DMS114 treated with DMSO at 0.1 percent for 48 hours (cell line): ENCODE measurements around the gene CEP112.

ENCODE experiments used
- DNase-seq: peaks from one replicate; lab custom pipeline; 2025; ENCODE audit not compliant: unreplicated experiment; lab: John Stamatoyannopoulos, UW

CEP112 gene

DNA sequence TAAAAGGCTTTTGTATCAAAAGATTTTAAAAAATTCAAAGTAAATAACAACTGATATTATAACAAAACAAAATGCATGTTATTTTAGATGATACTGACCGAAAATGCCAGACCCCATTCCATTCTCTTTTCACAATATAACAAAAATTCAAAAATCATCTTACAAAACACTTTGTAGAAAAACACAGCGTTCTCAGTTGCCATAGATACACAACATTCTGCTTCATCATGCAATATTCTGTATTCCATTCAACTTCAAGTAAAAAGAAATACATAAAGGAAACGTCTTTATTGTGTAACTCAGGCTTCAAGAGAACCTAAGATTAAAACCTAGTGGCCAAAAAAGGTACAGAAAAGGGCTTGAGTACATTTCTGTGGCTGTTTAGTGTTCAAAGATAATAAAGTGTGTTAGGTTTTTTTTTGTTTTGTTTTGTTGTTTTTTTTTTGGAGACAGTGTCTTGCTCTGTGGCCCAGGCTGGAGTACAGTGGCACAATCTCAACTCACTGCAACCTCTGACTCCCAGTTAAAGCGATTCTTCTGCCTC is 250.5 kb downstream of the CEP112 start:
- no peak for DNase-seq

DNA sequence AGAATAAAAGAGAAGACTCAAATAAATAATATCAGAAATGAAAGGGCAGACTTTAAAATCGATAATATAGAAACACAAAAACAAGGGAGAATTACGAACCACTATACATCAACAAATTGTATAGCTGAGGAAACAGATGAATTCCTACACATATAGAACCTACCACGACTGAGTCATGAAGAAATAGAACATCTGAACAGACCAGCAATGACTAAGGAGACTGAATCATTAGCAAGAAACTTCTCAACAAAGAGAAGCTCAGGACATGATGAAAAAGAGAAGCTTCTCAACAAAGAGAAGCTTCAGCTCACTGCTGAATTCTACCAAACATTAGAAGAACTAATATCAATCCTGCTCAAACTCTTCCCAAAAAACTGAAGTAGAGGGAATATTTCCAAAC is 255.9 kb downstream of the CEP112 start:
- no peak for DNase-seq

DNA sequence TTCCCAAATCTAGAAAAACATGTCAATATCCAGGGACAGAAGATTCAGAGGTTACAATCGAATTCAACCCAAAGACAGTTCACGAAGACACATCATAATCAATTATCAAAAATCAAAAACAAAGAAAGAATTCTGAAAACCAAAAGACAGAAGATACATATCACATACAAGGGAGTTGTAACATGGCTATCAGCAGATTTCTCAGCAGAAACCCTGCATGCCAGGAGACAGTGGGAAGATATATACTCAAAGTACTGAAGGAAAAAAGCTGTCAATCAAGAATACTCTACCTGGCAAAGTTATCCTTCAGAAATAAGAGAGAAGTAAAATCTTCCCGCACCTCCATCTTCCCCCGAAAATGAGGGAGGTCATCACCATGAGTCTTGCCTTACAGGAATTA is 258.6 kb downstream of the CEP112 start:
- no peak for DNase-seq

DNA sequence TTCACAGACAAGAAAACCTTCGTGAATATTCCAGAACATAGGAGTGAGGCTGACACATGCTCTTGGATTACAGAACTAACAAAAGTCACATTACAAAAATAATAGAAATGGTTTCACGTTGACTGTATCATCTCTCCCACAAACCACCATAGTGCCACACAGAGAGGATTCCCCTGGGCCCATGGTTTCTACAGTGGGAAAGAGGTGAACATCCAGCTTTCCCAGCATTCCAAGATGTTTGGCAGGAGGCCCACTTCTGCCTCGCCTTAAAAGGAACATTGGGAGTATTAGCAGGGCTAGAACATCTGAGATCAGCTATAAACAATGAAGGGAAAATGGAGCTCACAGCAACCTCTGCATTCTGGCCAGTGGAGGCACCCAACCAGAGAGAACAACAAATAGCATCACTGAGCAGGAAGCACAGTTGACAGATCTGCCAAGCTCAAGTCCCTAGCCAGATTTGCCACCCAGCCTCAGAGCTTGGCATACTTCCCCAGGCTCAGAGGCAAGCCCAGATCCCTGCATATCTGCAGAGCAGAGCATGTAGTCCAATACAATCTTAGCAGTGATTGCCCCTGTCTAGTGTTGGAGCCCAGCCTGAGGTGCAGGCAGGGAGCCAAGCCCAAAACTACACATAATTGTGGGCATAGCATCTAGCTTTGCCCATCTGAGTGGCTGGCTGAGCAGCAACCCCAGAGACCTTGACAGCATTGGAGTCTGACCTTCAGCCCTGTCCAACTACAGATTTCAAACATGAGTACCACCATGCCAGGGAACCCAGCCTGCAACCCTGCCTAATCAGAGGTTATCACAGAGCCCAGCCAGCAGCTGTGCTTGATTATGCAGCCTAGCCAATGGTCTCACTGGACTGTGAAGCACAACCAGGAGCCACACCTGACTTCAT is 260.4 kb downstream of the CEP112 start:
- DNase-seq = no peak

DNA sequence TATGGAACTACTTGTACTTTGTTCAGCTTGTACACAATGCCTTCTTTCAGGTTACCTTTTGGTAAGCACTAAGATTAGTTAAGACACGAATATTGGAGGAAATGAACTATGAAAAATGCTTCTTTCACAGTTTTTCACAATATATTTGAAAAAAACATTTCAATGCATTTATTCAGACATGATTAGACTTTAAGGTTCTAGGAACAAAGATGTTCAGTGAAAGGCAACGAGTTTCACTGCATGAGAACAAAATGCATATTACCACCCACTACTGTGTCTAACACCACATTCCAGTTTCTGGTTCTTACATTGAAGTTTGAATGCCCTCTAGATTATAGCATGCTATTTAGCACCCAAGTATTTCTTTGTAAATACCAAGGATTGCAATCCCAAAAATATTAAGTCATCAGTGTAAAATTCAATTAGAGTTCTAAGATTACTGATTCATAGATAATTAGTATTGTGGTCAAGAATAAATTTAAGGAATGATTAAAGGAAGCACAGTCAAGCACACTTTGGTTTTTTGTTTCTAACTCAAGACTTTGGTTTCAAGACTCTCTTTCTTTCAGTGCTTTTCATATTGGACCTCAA is 261.7 kb downstream of the CEP112 start:
- no peak for DNase-seq

DNA sequence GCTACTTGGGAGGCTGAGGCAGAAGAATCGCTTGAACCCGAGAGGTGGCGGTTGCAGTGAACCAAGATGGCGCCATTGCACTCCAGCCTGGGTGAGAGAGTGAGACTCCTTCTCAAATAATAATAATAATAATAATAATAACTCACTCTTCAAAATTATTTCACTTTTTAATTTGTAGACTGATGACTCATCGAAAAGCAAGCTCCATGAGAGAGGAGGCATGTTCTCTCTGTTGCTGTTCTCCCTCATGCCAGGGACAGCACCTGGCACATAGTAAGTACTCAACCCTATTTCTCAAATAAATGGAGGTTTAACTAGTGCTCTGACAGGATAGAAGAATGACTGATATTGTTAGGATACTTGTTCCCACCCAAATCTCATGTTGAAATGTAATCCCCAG is 265.3 kb downstream of the CEP112 start:
- no peak for DNase-seq

DNA sequence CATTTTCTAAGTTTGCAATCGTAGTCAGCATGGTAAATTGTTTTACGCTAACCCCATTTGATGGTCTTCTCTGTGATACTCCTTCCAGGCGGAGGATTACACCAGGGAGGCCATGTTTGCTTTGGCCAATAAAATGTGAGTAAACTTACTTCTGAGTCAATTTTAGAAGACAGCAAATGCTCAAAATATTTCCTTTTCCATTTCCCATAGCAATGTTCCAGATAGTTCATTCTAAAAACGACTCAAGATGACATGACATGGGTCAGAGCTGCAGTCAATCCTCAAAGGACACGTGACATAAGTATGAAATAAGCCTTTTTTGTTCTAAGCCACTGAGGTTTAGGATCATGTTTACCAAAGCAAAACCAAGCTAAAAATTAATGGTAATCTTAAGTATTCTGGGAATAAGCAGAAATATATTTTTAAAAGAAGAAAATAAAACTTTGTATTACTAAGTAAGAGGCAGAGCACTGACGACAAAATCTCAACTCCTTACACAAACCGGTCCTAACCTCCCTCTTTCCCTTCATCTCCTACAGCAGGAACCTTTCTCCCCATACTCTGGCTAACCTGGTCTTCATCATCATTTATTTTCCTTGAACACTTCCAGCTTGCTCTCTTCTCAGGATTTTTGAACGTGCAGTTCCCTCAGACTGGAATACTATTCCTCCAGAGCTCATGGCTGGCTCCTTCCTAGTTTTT is 266.2 kb downstream of the CEP112 start:
- DNase-seq = no peak

DNA sequence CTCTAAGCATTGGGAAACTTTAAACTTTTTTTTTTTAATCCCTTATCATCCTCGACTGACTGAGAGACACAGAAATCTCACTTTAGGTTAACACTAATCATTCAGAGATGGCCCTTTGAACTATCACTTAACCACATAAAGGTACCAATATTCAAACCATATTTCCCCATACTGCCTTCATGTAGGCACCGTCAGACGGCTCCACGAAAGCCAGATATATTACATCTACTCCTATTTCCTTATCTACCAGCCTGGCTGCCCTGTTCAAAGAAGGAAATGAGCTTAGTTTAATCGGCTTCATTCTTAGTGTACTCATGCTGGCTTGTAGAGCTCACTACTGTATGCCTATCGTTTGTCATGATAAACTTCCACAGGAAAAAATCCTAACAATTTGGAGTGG is 270.9 kb downstream of the CEP112 start:
- DNase-seq = no peak

DNA sequence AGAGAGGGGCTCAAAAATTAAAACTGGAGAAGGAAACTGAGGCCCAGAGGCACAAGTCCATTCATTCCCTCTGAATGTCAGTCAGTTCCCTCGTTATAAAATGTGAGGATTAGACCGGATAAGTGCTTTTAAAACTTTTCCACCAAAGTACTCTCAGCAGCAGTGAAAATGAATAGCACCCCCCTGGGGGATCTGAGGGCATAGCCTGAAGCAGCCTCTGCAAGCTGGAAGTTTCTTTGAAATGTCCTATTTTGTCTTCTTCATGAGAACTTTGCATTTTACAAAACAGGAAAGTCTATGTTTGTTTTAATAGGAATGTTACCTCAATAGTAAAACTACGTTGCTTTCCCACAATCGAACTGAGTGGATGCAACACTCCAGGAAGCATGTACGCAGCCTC is 273.0 kb downstream of the CEP112 start:
- DNase-seq = no peak

DNA sequence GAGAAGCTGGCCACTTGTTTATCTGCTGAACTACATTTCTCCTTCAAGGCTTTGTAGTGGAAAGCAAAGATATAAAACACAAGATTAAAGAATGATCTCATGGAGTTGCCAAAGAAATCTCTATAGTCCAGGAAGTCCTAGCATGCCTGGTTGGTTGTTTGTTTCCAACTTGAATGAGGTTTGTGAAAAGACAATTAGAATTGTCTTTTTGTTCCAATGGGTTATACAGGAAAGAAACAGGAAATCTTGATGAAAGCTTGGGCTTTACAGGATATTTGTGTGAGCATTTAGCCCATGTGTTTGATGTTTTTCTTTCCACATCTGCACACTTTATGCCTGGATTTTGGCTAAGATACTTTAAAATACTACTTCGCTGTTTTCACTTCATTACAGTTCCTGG is 273.4 kb downstream of the CEP112 start:
- DNase-seq = no peak

DNA sequence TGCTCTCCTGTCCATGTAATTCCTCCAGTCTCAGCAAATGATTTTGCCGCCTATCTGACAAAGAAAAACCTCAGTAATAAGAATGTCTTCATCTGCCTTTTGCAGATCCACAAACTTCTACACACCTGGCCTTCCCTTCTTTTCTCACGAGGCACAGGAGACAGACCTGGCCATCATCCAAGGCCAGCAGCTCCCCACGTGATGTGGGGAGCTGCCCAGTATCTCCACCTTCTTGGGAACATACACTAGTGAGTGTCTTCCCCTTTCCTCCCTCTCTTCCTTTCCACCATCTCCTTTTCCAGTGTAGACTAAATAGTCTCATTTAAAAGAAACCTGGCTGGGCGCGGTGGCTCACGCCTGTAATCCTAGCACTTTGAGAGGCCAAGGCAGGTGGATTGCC is 274.4 kb downstream of the CEP112 start:
- no peak for DNase-seq

DNA sequence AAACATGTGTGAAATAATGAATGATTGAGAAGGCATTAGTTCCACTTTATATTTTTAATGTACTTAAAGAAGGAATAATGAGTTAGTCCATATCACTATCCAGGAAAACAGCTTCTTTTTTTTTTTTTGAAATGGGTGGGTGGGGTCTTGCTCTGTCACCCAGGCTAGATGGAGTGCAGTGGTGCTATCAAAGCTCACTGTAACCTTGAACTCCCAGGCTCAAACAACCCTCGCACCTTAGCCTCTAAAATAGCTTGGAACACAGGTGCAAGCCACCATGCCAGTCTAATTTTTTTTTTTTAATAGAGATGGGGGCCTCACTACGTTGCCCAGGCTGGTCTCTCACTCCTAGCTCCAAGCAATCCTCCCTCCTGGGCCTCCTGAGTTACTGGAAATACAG is 275.5 kb downstream of the CEP112 start:
- no peak for DNase-seq

DNA sequence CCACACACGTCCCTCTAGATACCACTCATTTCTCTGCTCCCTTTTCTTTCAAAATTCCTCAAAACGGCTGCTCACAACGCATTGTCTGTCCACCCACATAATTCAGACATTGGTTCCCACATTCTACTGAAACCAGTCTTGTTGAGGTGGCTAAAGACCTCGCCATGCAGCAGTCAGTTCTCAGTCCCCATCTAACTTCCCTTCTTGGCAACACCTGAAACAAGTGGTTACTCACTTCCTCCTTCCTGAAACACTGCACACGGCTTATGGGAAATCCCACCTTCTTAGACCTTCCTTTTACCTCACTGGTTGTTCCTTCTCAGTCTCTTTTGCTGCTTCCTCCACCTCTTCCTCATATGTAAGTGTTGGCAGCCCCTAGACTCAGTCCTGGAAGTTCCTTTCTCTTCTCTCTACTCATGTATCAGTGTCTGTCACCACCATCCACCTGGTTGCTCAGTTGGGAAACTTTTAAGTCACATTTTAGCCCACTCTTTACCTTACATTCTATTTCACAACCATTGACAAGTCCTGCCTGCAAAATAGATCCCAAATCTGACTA is 277.1 kb downstream of the CEP112 start:
- DNase-seq = no peak

DNA sequence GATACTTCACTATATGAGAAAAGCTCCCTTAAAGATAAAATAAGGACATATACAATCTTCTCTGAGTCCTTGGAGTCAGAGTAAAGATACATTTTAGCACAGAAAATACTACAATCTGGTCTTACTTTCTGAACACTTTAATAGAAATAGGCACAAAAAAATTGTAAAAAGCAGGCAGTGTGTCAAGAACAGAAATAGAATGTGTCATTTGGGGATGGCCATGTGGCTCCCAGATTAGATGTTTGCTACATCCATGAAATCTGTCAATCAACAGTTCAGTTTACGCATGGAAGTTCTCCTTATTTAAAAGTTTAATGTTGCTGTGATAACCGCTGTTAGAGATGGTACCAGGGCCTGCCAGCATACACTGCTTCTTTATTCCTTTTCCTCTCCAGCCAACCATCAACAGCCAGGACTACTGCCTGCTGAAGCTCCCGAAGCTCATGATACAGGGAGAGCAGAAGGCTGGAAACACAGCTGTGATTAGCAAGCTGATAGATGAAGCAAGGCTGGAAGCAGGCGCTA is 278.5 kb downstream of the CEP112 start:
- no peak for DNase-seq

DNA sequence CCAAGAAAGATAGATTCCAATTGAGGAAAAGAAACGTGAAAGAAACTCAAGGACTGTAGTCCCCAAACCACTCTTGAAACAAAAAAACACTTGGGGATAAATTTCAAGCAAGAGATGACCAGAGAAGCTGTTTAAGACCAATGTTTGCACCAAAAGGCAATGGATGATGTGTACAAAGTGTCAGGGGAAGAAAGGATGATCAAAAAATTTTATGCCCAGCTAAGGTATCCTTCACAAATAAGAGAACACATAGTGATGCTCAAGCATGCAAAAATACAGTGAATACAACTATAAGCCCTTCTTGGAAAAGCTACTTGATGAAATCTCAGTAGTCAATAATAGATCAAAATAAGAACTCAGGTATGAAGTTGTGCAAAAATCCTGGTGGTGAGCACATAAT is 281.1 kb downstream of the CEP112 start:
- DNase-seq = no peak

DNA sequence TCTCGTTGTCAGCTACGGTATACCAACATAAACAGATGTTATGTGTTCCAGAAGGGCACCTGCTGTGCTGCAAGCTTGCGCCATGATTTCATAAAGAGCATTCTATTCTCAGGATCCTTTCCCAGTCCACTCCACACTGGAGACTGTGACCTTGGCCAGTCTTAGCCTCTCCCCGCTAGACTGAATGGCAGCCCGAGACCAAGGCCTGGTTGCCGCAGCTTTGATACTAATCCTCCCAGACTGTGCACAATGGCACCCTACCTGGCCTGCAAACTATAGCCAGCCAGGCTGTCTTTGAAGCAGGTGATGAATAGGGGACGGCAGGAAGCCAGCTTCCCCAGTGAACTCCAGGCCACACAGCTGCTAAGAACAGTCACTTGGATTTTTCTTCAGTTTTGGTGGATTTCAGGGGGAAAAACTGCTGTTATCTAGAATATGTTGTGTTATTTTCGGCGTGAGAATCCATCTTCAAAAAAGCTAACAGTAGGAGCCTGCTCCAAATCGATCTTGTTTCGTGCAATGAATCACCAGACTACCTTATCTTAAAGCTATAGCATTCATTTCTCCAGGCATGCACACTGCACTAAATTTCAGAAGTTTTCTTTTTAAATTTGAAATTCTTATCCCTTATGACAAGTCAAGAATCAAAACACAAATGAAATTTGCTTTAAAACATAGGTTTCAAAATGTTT is 289.0 kb downstream of the CEP112 start:
- no peak for DNase-seq

DNA sequence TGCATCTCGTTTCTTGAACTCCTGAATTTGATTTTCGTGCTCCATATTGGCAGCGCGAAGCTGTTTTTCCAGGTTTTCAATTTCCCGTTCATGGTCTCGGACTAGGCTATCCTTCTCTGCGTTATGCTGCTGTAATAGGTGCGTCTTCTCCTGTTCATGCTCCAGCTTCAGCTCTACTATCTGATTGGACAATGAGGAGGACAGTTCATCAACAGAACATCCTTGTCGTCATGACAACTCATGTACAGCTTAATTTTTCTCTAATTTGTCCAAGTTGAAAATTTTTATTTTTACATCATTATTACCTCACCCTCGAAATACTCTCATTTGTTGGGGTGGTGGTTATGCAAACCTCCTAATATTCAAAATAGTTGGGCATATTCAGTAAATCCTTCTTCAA is 289.8 kb downstream of the CEP112 start:
- DNase-seq = no peak

DNA sequence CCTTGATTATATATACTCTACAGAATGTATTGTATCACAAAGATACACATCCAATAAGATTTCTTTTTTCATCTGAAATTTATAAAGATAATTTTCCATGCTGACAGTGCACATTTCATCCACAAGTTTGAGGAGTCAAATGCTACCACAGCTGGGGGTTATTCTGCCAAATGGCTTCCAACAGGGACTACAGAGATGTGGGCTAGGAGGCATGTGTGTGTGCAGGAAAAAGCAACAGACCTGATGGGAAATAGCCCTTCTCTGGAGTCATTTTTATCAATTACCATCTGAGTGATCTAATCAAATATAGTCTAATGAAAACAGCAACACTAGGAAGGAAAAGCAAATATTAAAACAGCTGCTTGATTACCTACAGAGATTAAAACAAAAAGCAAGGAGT is 290.5 kb downstream of the CEP112 start:
- DNase-seq = no peak

DNA sequence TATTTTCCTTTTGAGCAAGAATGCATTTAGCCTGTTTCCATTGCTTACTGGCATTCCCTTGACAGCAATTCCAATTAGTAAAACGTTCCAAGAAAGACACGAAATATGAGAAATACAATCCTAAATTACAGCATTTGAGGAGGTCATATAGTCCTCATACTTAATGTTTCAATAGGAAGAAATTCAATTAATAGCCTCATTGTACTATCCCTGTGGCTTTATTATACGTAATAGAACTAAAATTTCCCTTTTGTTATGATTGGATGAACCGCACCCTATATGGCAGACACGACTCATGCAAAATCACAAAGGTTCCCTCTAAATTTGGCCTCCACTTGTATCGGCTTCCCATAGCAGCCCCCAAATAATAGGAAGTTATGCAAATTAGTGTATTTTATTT is 291.7 kb downstream of the CEP112 start:
- DNase-seq = no peak

DNA sequence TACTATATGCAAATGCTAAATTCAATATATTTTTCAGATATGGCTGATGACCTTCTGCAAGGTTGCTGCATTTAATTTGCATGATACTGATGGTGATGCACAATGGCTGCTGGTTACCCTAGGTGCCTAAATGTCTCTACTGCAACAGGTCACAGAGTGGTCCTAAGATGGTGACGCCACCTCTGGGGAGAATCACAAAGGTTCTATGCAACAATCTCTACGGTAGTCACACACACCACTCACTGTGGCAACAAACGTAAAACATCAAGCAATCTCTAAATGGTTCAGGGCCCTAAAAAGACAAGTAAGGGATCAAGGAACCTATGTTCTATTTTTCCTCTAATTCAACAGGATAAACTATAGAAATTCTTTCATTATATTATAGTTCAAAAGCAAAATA is 293.3 kb downstream of the CEP112 start:
- DNase-seq = no peak

DNA sequence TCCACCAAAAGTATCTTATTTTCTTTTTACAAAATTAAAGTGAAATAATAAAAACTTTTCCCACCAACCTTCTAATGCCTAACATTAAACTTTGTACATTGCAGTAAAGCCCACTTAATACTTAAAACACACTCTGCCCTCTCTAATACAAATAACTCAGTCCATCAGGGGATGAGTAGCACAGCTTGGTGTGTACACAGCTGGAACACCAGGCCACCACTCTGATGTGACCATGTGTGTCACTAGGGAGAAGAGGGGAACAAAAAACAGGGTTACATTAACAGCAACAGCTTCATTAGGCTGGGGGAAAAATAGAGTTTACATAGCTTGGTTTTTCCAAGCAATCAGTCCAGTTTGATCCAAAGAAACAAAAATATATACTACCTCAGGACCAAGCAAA is 295.0 kb downstream of the CEP112 start:
- DNase-seq = no peak
